Measurements from ENCODE around the gene CXCR5.

CXCR5 gene

DNA sequence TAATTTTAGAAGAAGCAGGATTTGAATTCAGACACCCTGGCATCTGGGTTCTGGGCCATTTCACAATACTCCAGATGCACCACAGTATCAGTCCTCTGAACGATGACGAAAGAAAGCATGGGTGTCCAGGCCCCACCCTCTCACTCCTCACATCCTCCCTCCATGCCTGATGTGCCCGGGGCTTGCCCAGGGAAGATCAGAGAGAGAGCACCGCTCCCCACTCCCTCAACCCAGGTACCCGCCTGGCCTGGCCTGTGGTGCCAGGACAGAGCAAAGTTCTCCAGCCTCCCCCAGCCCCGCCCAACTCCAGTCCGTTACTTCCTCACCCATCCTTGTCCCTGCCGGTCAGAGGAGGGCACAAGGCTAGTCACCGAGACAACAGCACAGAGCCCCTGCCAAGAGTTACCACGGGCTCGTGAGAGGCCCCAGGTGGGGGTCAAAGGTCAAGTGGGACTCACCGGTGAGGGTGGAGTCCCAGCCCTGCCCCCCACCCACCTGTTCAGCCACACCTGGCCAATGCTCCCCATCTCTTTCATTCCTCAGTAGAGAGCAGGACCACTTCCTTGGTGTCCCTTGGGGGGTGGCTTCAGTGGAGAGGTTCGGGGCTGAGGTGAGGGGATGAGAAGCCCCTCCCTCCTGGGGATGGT is 33.9 kb downstream of the CXCR5 start:
- TF ChIP-seq, protein P1, sequence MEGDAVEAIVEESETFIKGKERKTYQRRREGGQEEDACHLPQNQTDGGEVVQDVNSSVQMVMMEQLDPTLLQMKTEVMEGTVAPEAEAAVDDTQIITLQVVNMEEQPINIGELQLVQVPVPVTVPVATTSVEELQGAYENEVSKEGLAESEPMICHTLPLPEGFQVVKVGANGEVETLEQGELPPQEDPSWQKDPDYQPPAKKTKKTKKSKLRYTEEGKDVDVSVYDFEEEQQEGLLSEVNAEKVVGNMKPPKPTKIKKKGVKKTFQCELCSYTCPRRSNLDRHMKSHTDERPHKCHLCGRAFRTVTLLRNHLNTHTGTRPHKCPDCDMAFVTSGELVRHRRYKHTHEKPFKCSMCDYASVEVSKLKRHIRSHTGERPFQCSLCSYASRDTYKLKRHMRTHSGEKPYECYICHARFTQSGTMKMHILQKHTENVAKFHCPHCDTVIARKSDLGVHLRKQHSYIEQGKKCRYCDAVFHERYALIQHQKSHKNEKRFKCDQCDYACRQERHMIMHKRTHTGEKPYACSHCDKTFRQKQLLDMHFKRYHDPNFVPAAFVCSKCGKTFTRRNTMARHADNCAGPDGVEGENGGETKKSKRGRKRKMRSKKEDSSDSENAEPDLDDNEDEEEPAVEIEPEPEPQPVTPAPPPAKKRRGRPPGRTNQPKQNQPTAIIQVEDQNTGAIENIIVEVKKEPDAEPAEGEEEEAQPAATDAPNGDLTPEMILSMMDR (IDR thresholded peaks at IDR 0.05; ENCODE audit: borderline replicate concordance, insufficient read depth, low read depth, low read length), result no peak
- H3K4me3 ChIP-seq (ENCODE audit: low read depth, low read length), result no peak overlapping the region

DNA sequence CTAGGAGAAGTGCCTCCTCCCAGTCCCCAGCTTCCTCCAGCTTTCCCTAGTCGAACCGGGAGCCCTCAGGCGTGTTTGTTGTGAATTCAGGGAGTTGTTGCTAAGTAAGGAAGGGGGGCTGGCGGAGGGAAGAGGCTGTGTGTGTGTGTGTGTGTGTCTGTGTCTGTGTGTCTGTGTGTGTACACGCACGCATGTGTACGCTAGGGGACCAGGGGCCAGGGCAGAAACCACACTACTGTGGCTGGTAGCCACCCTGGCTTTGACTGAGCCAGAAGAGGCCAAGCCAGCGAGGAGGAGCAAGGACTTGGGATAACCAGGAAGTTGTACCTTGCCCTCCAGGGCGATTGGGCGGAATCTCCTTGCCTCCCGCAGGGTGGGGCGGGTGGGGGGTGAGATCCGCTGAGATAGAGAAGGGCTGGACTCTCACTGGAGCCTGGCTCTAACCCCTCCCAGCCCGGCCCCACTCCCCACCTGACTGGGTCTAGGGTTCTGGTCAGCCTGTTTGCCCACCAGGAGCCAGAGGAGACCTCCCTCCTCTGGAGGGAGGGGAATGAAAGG is 34.5 kb downstream of the CXCR5 start:
- TF ChIP-seq, protein P1 (IDR thresholded peaks at IDR 0.05; ENCODE audit: borderline replicate concordance, insufficient read depth, low read depth, low read length), result no peak
- H3K4me3 ChIP-seq (ENCODE audit: low read depth, low read length), result no peak overlapping the region

DNA sequence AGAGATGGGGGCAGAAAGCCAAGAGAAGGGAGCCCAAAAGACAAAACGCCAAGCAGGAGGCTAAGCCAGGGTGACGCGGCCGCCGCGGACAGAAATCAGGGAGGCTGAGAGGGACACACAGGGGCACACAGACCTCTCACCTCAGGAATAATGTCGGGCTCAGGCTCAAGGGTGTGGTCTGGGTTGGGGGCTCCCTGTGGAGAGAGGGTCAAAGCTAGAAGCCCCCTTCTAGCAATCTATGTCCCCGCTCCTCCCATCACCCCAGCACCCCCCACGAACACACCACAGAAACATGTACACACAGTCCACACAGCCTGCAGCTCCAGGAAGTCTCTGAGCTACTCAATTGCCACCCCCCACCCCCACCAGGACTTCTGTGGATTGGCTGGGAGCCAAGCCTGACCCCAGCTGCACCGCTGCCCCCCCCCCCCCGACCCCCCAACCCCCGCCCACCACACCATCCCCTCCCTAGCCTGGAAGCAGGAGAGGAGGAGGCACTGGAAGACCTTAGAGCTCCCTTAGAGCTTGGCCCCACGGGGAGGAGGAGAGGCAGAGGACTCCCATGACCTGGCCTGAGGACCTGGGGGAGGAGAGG is 35.1 kb downstream of the CXCR5 start:
- TF ChIP-seq, protein P1 (IDR thresholded peaks at IDR 0.05; ENCODE audit: borderline replicate concordance, insufficient read depth, low read depth, low read length), result no peak
- no peak overlapping the region for H3K4me3 ChIP-seq (ENCODE audit: low read depth, low read length)

DNA sequence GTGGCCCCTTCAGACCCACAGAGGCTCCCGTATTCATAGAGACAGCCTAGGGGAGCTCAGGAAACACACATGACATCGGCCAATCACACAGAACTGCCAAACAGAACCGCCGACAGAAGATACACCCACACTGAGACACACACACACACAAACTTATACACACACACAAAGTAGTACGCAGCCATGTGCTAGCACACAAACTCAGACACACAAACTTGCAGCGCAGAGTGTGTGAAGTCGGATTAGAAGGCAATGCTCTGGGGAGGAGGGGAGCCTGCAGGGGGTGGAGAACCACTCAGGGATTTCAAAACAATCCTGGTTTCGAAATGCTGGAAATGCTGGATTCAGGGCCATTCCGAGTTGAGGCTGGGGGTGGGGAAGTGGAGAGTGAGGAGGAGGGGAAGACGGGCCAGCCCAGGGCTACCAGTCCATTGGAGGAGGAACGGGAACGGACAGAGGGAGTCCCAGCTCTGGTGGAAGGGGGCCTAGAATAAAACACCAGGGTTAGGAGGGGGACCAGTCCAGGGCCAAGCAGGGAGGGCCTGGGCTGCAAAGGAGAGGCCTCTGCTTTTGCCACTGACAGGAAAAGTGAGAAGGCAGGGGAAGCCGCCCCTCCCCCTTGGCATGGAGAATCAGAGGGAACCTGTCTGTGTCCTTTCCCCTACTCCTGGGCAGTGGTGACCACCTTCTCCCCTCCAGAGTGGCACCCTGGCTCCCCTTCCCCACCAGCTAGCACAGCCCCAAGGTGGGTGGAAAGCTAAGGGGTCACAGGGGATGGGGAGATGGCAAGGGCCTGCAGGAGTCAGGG is 37.6 kb downstream of the CXCR5 start:
- TF ChIP-seq, protein P1 (IDR thresholded peaks at IDR 0.05; ENCODE audit: borderline replicate concordance, insufficient read depth, low read depth, low read length), result no peak
- no peak overlapping the region for H3K4me3 ChIP-seq (ENCODE audit: low read depth, low read length)

DNA sequence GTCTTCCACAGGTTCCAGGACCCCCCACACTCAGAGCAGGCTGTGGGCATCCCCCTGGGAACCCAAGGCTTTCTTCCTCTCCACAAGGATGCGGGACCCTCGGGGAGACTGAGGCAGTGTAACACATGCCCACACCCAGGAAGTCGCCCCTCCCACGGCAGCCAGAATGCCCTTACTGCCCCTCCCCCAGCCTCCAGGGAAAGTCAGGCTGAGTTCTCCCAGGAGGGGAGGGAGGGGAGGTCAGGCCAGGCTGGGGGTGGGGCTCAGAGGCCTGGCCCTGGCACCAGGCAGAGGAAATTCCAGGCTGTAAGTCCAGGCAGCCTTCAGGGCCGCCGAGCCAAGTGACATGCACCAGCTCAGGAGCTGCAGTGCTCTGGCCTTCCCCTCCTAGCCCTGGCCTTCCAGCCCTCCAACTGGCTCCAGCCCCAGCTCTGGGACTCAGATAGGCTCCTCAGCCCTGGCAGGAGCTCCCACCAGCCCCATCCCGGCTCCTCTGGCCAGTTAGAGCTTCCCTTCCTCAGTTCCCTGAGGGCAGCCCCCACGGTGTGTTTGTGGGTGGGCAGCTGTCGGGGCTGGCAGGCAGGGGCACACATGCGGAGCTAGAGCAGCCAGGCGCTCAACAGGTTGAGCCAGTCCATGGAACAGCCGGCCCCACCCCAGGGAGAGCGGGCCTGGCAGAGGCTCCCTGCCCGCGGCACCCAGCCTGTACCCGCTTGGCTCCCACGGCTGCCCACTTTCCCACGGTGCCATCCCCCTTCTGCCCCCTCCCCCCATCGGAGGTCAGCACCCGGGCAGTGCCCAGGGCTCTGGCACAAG is 38.4 kb downstream of the CXCR5 start:
- H3K4me3 ChIP-seq (ENCODE audit: low read depth, low read length), result no peak overlapping the region
- TF ChIP-seq, protein P1 (IDR thresholded peaks at IDR 0.05; ENCODE audit: borderline replicate concordance, insufficient read depth, low read depth, low read length), result no peak

DNA sequence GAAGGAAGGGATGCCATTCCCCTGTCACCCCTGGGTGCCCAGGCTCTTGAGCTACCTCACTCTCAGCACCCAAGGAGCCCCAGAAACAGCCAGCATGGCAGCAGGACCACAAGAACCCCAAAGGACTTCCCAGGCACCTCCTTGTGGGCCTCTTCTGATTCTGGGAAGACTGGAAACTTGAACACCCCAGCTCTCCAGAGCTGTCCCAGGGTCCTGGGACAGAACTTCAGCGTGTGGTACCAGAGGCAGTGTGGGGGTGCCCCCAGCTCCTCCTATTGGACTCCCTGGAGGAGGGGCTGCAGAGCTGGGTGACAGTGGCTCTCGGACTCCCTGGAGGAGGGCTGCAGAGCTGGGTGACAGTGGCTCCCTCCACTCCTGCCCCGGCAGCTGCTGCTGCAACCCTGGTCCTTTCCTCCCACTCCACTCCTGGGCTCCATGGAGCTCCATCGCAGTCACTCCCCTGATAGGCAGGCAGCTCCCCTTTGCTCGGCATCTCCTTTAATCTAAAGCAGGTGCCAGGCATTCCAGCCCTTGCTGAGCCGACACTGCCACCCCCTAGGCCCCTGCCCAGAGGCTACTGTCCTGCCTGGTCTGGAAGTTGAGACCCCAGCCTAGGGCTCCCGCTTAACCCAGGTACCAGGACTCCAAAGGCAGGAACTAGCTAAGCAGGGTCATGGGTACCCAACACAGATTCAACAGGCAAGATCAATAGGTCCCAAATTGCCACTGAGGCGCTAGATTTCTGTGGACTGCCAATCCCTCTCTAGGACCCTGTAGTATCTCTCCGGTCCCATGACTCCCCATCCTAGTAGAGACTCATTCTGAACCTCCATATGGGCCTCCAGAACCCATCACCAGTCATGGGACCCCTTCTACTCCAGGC is 39.3 kb downstream of the CXCR5 start:
- no peak overlapping the region for H3K4me3 ChIP-seq (ENCODE audit: low read depth, low read length)
- TF ChIP-seq, protein P1 (IDR thresholded peaks at IDR 0.05; ENCODE audit: borderline replicate concordance, insufficient read depth, low read depth, low read length), result no peak

All from GM12875 (cell line).